HAP-1 (cell line): ENCODE data around the gene TBL1XR1.
"Not testable (repeated sequence)": the region's sequence is repeated elsewhere in the genome, so short reads cannot be mapped to it uniquely, and the experiment has no call there.

Experiments
- DNase-seq, 2 experiments: peaks; one replicate each; pipeline ENCODE4 v3.0.0-alpha.2; 2016 to 2020; ENCODE audit warnings: low spot score in 2 of 2
- H3K27me3 ChIP-seq: fragments of 250-450 bp; sonication (Bioruptor Pico); 2 replicates; pipeline ENCODE4 v1.5.1; 2020; ENCODE audit warnings: low read depth, mild to moderate bottlenecking, moderate library complexity
- H3K36me3 ChIP-seq: fragments of 250-450 bp; sonication (Bioruptor Pico); replicated peaks from 2 replicates; pipeline ENCODE4 v1.5.1; 2020; ENCODE audit warnings: mild to moderate bottlenecking
- H3K4me1 ChIP-seq: fragments of 250-450 bp; sonication (Bioruptor Pico); 2 replicates; pipeline ENCODE4 v1.5.1; 2020; ENCODE audit warnings: mild to moderate bottlenecking
- H3K4me3 ChIP-seq: fragments of 250-450 bp; sonication (Bioruptor Pico); 2 replicates; pipeline ENCODE4 v1.5.1; 2020; ENCODE audit warnings: mild to moderate bottlenecking, moderate library complexity
- H3K9me3 ChIP-seq: fragments of 250-450 bp; sonication (Bioruptor Pico); 2 replicates; pipeline ENCODE4 v1.5.1; 2020; ENCODE audit warnings: mild to moderate bottlenecking, moderate library complexity
- in situ Hi-C: fragments of 300-500 bp; cut with MboI; formaldehyde crosslinking; loops from 3 replicates; pipeline ENCODE4 v1.14.3; 2020; ENCODE audit warnings: low sequenced_read_pairs, inconsistent platforms, mixed read lengths

Gene TBL1XR1

GRCh38 chr3:177150970-177151627 is 46.2 kb downstream of the TBL1XR1 start:
- DNase-seq = no peak
- no peaks in the 10 kb centered on the region for H3K9me3 ChIP-seq
- H3K27me3 ChIP-seq = no peaks in the 10 kb centered on the region
- no peak overlapping the region for H3K4me3 ChIP-seq
- peaks cover 19% of the 10 kb centered on the region for H3K4me1 ChIP-seq
- in situ Hi-C loops = no loop called here
- H3K36me3 ChIP-seq = no peaks in the 10 kb centered on the region

DNA sequence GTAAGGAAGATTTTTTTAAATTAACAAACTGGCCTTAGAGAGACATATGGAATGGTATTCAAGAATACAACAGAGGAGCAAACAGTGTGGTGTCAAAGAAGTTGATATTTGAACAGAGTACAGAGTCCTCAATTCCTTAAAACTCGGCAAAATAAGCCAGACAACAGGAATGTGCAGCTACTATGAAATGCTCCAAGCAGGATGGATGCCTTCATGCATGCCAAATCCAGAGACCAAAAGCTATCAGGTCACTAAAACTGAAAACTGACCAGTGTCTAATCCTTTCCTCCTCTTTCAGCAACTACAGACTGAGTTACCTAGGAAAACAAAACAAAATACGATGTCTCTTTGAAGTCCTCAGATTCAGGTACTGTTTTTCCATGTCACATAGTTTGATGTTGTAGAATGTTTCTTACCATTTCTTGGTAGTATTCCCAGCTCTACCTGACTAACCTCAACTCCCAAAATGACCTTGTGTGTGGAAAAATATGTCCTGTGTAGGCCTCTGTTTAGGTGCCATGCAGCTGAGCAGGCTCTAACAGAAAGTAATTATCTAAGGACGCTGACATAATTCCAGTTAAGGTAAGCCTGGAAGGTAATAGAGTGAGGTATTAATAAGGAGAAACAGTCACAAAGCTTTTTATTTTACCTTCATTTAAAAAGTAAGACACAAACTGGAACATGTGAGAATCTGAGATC is 46.9 kb downstream of the TBL1XR1 start:
- Histone ChIP-seq H3K9me3 (no peaks in the 10 kb centered on the region), H3K4me3 (no peak overlapping the region), H3K36me3 (no peaks in the 10 kb centered on the region), H3K27me3 (no peaks in the 10 kb centered on the region), H3K4me1 (peaks cover 25% of the 10 kb centered on the region)
- DNase-seq = no peak
- in situ Hi-C loops = no loop called here

GRCh38 chr3:177149106-177149505 is 48.2 kb downstream of the TBL1XR1 start:
- DNase-seq = no peak
- Histone ChIP-seq H3K4me3 (no peak overlapping the region), H3K4me1 (peaks cover 19% of the 10 kb centered on the region), H3K9me3 (no peaks in the 10 kb centered on the region), H3K36me3 (no peaks in the 10 kb centered on the region), H3K27me3 (no peaks in the 10 kb centered on the region)
- in situ Hi-C loops = no loop called here

DNA sequence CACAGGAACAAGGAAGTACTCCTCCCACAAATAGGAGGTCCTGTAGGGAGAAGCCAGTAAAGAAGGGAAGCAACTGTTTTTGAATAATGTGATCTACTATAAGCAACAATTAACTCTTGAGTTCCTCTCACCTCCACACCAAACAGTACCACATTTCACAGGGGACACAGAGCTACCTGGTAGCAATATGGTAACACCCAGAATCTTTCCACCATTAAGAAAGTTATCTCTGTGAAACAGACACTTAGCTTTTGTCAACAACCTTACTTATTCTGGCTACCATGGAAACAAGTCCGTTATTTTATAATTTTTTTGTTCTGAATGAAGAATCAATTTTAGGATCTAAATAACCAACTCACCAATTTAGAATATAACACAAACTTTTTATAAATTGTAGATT is 49.5 kb downstream of the TBL1XR1 start:
- Histone ChIP-seq H3K4me1 (peaks cover 19% of the 10 kb centered on the region), H3K36me3 (no peaks in the 10 kb centered on the region), H3K27me3 (no peaks in the 10 kb centered on the region), H3K9me3 (no peaks in the 10 kb centered on the region; the same call in 1 of the 2 replicates), H3K4me3 (no peak overlapping the region)
- DNase-seq = no peak
- in situ Hi-C loops = no loop called here

- in situ Hi-C loops = no loop called here
- DNase-seq = no peak
- H3K36me3 ChIP-seq = no peaks in the 10 kb centered on the region
Observed at GRCh38 chr3:177146646-177147045, 50.6 kb downstream of the TBL1XR1 start.

DNA sequence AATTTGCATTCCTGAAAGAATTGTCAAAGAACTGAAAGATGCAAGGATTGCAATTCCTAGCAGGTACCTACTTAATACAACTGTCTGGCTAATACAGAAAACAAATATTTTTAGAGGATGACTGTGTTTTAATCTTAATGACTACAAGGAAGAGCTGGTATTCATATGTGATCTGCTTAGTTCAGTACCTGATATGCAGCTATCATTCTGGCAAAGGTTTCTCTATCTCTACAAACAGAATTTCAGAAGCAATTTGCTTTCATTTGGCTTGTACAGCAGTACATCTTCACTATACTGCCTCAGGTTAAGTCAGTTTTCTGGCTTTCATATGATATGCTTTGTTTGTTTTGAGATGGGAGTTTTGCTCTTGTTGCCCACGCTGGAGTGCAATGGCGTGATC is 51.3 kb downstream of the TBL1XR1 start:
- Histone ChIP-seq H3K4me3 (no peak overlapping the region), H3K9me3 (no peaks in the 10 kb centered on the region; the same call in 1 of the 2 replicates), H3K4me1 (peaks cover 14% of the 10 kb centered on the region), H3K27me3 (no peaks in the 10 kb centered on the region), H3K36me3 (no peaks in the 10 kb centered on the region)
- in situ Hi-C loops = no loop called here
- DNase-seq = no peak

More at GRCh38 chr3:177146646-177147045, 50.6 kb downstream of the TBL1XR1 start:
- peaks cover 19% of the 10 kb centered on the region for H3K4me1 ChIP-seq
- no peak overlapping the region for H3K4me3 ChIP-seq
- no peaks in the 10 kb centered on the region; the same call in 1 of the 2 replicates for H3K9me3 ChIP-seq
- H3K27me3 ChIP-seq = no peaks in the 10 kb centered on the region

DNA sequence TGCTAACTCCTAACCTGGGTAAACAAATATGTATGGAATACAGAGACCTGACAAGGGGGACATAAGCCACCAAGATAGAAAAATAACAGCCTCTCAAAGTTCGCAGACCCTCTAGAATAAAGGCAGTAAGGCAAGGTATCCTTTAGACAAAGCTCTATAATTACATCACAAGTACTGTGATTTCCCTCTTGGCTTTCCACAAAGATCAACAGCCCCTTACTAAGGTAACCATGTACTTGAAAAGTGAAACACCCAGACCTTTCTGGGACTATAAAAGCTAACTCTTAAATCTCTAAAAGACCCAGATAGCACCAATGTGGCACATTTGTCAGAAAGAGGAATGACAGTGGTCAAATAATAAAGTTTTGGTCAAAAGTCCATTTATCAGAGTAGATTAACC is 51.9 kb downstream of the TBL1XR1 start:
- Histone ChIP-seq H3K4me3 (no peak overlapping the region), H3K27me3 (no peaks in the 10 kb centered on the region), H3K36me3 (no peaks in the 10 kb centered on the region), H3K9me3 (no peaks in the 10 kb centered on the region; the same call in 1 of the 2 replicates), H3K4me1 (peaks cover 11% of the 10 kb centered on the region)
- DNase-seq = no peak
- in situ Hi-C loops = no loop called here

GRCh38 chr3:177144922-177145321 is 52.4 kb downstream of the TBL1XR1 start:
- DNase-seq = no peak
- Histone ChIP-seq H3K4me3 (no peak overlapping the region), H3K9me3 (no peaks in the 10 kb centered on the region; the same call in 1 of the 2 replicates), H3K4me1 (peaks cover 10% of the 10 kb centered on the region), H3K27me3 (no peaks in the 10 kb centered on the region), H3K36me3 (no peaks in the 10 kb centered on the region)
- in situ Hi-C loops = no loop called here

GRCh38 chr3:177141899-177142646 is 55.2 kb downstream of the TBL1XR1 start:
- no peak overlapping the region for H3K4me3 ChIP-seq
- H3K27me3 ChIP-seq = no peaks in the 10 kb centered on the region
- in situ Hi-C loops = no loop called here
- H3K4me1 ChIP-seq = peaks cover 6% of the 10 kb centered on the region
- no peaks in the 10 kb centered on the region; the same call in 1 of the 2 replicates for H3K9me3 ChIP-seq
- no peak for DNase-seq
- no peaks in the 10 kb centered on the region for H3K36me3 ChIP-seq

- in situ Hi-C loops = no loop called here
- Histone ChIP-seq H3K27me3 (no peaks in the 10 kb centered on the region), H3K4me1 (peaks cover 6% of the 10 kb centered on the region), H3K9me3 (no peaks in the 10 kb centered on the region; the same call in 1 of the 2 replicates), H3K4me3 (no peak overlapping the region), H3K36me3 (no peaks in the 10 kb centered on the region)
- no peak for DNase-seq
Observed at GRCh38 chr3:177141471-177141870, 55.8 kb downstream of the TBL1XR1 start.

GRCh38 chr3:177139220-177139619 is 58.1 kb downstream of the TBL1XR1 start:
- DNase-seq, H3K4me3 ChIP-seq, H3K9me3 ChIP-seq, H3K27me3 ChIP-seq, H3K4me1 ChIP-seq, in situ Hi-C loops, H3K36me3 ChIP-seq: not testable (repeated sequence)

DNA sequence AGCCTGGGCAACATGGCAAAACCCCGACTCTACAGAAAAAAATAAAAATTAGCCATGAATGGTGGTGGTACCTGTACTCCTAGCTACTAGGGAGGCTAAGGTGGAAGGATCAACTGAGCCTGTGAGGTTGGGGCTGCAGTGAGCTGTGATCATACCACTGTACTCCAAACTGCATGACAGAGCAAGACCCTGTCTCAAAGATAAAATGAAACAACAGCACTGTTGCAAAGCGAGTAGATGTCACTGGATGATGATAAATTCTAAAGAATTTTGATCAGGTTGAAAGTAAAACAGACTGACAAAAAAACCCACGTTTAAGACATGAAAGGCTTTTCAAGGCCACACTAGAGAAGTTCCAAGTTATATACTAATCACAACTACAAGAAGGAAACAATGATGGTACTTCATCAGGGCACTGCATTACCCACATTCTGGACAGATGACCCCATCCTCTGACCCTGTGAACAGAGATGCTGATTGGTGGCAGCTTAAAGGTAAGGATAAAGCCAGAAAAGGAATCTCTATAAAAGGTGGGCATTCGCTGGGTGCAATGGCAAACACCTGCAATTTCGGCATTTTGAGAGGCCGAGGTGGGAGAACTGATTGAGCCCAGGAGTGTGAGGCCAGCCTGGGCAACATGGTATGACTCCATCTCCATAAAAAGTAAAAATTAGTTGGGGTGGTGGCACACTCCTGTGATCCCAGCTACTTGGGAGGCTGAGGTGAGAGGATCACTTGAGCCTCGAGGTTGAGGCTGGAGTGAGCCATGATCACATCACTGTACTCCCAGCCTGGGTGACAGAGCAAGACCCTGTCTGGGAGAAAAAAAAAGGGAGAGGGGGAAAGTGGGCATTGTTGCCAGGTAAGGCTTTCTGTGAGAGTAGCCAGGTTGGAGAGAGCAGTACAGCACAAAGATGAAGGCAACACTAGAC is 59.2 kb downstream of the TBL1XR1 start:
- no peaks in the 10 kb centered on the region for H3K9me3 ChIP-seq
- no peaks in the 10 kb centered on the region; the same call in 1 of the 2 replicates for H3K36me3 ChIP-seq
- in situ Hi-C loops = no loop called here
- H3K4me3 ChIP-seq = no peak overlapping the region
- DNase-seq = no peak
- H3K4me1 ChIP-seq = no peaks in the 10 kb centered on the region
- H3K27me3 ChIP-seq = no peaks in the 10 kb centered on the region

DNA sequence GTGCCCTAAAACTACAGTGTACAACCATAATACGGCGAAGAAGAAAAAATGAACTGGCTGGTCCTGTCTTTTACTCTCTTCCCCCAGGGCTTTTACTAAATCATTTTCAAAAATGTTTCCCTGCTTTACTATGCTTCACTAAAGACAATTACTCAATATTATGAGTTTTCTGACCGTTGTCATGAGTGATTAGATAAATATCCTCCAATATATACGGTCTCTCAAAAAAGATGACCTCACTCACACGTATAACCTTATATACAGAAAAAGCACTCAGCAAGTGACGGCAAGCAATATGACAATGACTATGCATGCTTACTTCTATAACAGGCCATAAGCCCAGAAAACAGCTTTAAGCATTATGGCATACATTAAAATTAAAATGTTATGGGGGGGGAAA is 60.5 kb downstream of the TBL1XR1 start:
- in situ Hi-C loops = no loop called here
- Histone ChIP-seq H3K4me3 (no peak overlapping the region), H3K36me3 (no peaks in the 10 kb centered on the region; the same call in 1 of the 2 replicates), H3K4me1 (no peaks in the 10 kb centered on the region), H3K9me3 (no peaks in the 10 kb centered on the region), H3K27me3 (no peaks in the 10 kb centered on the region)
- no peak for DNase-seq
